ENCODE measurements around the gene CCDC88C.

DNA sequence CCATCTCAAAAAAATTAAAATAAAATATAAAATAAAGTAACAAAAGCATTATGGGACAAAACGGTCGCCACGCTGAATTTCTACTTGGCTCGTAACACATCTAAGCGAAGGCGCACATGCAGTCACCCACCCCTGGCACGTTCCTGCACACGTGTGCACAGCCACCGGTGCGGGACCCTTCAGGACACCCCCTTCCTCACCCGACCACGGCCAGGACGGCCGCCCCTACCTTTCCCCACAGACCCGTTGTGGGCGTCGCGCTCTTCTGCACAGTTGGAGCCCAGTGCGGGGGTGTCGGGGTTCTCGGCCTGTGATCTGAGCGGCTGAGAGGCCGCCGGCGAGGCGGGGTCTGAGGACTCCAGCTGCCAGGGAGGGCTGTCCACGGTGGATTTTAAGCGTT, 128.7 kb downstream of the CCDC88C start:
- TF ChIP-seq, protein P1, sequence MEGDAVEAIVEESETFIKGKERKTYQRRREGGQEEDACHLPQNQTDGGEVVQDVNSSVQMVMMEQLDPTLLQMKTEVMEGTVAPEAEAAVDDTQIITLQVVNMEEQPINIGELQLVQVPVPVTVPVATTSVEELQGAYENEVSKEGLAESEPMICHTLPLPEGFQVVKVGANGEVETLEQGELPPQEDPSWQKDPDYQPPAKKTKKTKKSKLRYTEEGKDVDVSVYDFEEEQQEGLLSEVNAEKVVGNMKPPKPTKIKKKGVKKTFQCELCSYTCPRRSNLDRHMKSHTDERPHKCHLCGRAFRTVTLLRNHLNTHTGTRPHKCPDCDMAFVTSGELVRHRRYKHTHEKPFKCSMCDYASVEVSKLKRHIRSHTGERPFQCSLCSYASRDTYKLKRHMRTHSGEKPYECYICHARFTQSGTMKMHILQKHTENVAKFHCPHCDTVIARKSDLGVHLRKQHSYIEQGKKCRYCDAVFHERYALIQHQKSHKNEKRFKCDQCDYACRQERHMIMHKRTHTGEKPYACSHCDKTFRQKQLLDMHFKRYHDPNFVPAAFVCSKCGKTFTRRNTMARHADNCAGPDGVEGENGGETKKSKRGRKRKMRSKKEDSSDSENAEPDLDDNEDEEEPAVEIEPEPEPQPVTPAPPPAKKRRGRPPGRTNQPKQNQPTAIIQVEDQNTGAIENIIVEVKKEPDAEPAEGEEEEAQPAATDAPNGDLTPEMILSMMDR (IDR thresholded peaks at IDR 0.05): no peak
- no peak for TF ChIP-seq POLR2AphosphoS5 (IDR thresholded peaks at IDR 0.05)

Data from prostate gland (tissue), 2 donors.